GM18511 (cell line): Measurements from ENCODE around the gene MGME1.
A peak's percentile ranks its signal among the peaks of the same experiment; 100 is the strongest.
"Not testable (repeated sequence)": the region's sequence is repeated elsewhere in the genome, so short reads cannot be mapped to it uniquely, and the experiment has no call there.

Source experiments
- ATAC-seq: cut with Tn5 transposase; IDR thresholded peaks from one replicate; pipeline ENCODE4 v1.9.1; 2021; ENCODE audit warnings: mild to moderate bottlenecking, moderate library complexity; ENCODE audit not compliant: unreplicated experiment

The MGME1 gene

GRCh38 chr20:18018100-18018499, 49.3 kb downstream of the MGME1 start:
- no peak for ATAC-seq

GRCh38 chr20:18019068-18019467, 50.2 kb downstream of the MGME1 start:
- ATAC-seq = peak; percentile 72

- no peak for ATAC-seq
These were observed 52.1 kb downstream of the MGME1 start for GRCh38 chr20:18020931-18021330.

- no peak for ATAC-seq
These were observed 55.8 kb downstream of the MGME1 start for GRCh38 chr20:18024606-18025127.

- ATAC-seq = not testable (repeated sequence)
These were observed 58.2 kb downstream of the MGME1 start for GRCh38 chr20:18027011-18027410.

GRCh38 chr20:18030020-18030419, 61.2 kb downstream of the MGME1 start:
- ATAC-seq = no peak

GRCh38 chr20:18031050-18031449, 62.2 kb downstream of the MGME1 start:
- ATAC-seq = no peak

GRCh38 chr20:18031888-18032509, 63.2 kb downstream of the MGME1 start:
- no peak for ATAC-seq

- no peak for ATAC-seq
These were observed 64.4 kb downstream of the MGME1 start for GRCh38 chr20:18032977-18033892.

- ATAC-seq = no peak
These were observed 65.2 kb downstream of the MGME1 start for GRCh38 chr20:18034039-18034438.

- ATAC-seq = no peak
These were observed 70.2 kb downstream of the MGME1 start for GRCh38 chr20:18039063-18039462.
